ENCODE data around the gene ANKS1A.
"Not testable (repeated sequence)": the region's sequence is repeated elsewhere in the genome, so short reads cannot be mapped to it uniquely, and the experiment has no call there.

Gene ANKS1A

GRCh38 chr6:35087361-35088280 lies 198.6 kb downstream of the ANKS1A start:
- no peak for DNase-seq

GRCh38 chr6:35088281-35089215 lies 199.5 kb downstream of the ANKS1A start:
- no peak for DNase-seq

GRCh38 chr6:35089216-35089934 lies 200.3 kb downstream of the ANKS1A start:
- DNase-seq = no peak

DNA sequence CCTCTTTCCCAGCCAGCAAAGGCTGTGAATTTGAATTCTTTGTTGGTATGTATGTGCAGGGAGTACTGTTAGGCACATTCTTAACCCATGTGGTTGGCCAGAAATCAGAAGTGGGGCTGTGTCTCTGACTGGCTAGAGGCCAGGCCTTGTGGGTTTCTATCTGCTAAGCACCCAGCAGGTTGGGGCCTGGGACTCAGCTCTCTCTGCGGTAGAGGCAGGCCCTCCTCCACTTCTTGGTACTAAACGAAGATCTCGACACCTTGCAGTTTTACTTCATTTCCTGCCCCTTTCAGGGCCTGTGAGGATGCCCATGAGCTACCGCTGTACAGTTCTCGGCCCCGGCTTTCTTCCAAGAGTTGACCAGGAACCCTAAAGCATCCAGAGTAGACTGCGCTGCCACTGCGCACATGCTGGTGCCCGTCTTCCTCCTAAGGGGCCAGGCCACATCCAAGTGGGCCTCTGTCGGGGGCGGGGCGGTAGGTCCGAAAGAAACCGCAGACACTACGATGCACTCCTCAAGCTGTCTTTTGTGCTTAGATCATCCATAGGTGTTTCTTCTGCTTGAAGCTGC lies 201.0 kb downstream of the ANKS1A start:
- no peak for DNase-seq

DNA sequence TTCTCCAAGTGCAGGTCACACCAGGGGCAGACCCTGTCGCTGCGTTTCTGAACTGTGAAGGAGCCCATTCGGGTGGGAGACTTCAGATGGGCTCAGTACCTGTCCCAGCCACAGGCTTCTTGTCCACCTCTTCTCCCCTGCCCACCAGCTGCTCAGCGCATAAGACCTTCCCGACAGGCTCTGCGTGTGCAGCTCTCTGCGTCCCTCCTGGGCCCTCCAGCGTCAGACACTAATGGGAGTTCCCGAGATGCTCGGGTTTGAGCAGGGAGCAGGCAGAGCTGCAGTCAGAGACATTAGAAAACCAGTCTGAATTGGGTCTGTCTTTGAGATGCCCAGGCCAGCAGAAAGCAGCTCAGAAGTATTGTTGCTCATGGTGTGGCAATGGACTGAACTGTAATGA lies 201.7 kb downstream of the ANKS1A start:
- DNase-seq = no peak

DNA sequence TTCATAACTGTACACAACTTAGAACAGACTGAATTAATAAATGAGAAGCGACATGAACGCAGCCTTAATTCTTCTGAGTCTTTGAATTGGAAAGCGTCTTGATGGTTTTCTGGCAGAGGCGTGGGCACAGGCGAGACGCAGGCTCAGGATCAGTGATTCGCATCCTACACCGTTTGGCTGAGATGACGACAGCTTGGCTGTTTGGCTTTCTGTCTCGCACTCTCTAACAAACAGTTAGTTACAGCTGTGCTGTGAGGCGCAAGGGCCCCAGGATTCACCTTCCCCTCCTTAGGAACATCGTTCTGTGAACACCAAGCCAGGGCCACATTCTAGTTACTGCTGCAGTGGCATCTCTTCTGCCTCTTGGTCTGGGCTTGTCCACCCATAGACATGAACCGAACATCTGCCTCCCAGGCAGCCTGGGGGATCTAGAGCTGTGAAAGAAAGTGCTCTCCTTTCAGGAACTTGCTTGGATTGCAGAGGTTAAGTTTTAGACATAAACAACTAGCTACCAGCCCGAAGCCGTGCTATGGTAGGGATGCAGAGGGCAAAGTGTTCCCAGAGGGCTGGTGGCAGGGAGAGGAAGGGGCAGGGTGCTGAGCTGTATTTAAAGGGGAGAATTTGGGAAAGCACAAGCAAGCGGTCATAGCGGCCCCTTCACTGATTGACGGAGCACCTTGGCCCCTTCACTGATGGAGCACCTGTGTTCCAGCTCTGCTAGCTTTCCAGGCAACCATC lies 202.5 kb downstream of the ANKS1A start:
- no peak for DNase-seq

DNA sequence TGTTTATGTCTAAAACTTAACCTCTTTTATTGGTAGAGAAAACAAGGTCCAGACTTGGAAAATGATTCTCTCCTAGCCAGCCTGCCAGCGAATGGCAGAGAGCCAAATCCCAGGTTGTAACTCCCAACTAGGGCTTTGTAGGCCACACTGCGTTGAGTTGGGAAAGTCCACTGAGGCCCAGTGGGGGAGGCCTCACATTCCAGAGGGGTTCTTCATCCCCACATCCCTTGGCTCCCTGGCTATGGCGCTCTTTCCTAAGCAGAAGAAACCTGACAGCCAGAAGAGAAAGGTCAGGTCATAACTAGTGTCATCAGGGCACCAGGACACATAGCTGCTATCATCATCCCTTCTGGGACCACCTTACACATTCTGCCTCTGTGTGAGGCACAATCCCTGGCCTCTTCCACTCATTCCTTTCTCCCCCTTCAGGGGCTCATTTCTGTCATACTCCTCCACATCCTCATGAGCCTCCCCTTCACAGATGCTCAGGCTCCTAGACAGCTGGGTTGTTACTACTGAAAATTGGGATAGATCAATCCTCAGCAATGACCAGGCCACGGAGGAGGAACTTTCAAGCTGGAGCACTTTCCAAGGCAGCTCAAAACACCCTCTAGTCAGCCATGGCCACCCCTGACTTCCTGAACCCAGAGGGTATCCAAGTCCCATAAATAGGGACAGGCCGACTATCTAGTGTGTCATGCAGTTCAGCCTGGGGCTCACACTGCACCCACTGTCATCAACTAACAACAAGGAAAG lies 203.5 kb downstream of the ANKS1A start:
- no peak for DNase-seq

- DNase-seq = no peak
Observed at GRCh38 chr6:35093118-35093445, 204.0 kb downstream of the ANKS1A start.

- DNase-seq = no peak
Observed at GRCh38 chr6:35093783-35094182, 204.7 kb downstream of the ANKS1A start.

GRCh38 chr6:35094183-35094582 lies 205.1 kb downstream of the ANKS1A start:
- DNase-seq = no peak

- no peak for DNase-seq
Observed at GRCh38 chr6:35096129-35096862, 207.2 kb downstream of the ANKS1A start.

- no peak for DNase-seq
Observed at GRCh38 chr6:35099116-35099515, 210.1 kb downstream of the ANKS1A start.

DNA sequence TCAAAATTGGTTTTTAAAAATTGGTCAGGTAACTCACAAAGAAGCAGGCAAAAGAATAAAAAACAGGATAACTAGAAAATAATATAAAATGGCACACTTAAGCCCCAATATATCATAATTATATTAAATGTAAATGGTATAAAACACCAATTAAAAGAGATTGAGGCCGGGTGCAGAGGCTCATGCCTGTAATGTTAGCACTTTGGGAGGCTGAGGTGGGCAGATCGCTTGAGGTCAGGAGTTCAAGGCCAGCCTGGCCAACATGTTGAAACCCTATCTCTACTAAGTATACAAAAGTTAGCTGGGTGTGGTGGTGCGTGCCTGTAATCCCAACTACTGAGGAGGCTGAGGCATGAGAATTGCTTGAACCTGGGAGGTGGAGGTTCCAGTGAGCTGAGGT lies 216.0 kb downstream of the ANKS1A start:
- no peak for DNase-seq

DNA sequence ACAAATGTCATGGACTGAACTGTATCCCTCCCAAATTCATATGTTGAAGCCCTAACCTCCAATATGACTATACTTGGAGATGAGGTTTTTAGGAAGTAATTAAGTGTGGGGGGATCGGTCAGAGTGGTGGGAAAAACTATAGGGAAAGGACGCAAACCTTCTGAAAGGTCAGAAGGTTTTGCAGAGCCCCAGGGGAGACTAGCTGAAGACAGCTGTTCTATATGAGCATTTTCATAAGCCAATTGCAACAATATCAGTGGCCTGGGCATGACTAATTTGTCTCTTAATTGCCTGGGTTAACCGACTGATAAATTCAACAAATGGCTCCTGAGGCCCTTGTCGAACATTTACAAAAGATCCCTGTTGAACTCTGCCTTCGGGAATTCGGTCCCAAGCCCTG lies 217.0 kb downstream of the ANKS1A start:
- not testable (repeated sequence) for DNase-seq

- DNase-seq = not testable (repeated sequence)
Observed at GRCh38 chr6:35107208-35107607, 218.2 kb downstream of the ANKS1A start.

GRCh38 chr6:35107761-35108160 lies 218.7 kb downstream of the ANKS1A start:
- not testable (repeated sequence) for DNase-seq

- no peak for DNase-seq
Observed at GRCh38 chr6:35108309-35108885, 219.3 kb downstream of the ANKS1A start.

DNA sequence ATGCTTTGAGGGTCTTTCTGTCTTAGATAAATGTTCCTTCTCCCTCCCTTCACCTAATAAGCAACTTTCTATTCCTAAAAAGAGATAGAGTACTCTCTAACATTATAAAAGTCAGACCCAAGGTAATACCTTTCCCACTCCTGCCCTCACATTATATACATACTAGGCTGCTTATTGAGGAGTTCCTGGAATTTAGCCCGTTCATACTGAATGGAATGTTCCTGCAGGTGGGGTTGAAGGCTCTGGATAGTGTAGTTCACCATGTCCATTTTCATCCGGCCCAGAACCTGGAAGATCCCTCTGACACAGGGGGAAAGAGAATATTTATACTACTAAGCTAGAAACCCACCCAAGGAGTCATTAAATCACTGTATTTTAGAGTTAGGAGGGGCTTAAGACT lies 231.7 kb downstream of the ANKS1A start:
- no peak for DNase-seq

GRCh38 chr6:35124356-35124755 lies 235.3 kb downstream of the ANKS1A start:
- no peak for DNase-seq

DNA sequence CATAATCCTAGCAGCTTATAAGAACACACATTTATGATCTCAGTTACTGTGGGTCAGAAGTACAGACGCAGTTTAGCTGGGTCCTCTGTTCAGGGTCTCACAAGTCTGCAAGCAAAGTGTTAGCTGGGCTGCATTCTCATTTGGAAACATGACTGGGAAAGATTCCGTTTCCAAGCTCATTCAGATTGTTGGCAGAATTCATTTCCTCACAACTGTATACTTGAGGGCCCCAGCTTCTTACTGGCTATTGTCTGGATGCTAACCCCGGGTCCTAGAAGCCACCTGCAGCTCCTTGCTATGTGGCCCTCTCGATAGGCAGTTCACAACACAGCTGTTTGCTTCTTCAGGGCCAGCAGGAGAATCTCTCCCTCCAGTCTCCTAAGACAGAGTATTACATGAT lies 239.0 kb downstream of the ANKS1A start:
- DNase-seq = peak; percentile 44
